SKM-1 treated with dmso at 0.1 percent for 144 hours (cell line): ENCODE measurements around the gene NANOG.
"Not testable (repeated sequence)": the region's sequence is repeated elsewhere in the genome, so short reads cannot be mapped to it uniquely, and the experiment has no call there.

ENCODE experiments used
- DNase-seq: peaks from one replicate; lab custom pipeline; 2025; ENCODE audit not compliant: unreplicated experiment; lab: John Stamatoyannopoulos, UW

Gene NANOG

DNA sequence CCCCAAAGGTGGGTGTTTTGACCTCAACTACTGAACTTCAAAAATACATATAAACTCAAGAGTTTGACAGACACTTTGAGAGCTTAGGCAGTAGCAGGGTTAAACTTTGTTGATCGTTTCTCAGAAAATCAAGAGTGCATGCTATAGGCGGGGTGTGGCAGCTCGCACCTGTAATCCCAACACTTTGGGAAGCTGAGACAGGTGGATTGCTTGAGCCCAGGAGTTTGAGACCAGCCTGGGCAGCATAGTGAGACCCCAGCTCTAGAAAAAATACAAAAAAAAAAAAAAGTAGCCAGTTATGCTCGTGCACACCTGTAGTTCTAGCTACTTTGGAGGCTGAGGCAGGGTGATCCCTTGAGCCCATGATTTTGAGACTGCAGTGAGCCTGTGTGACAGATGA lies 12.3 kb downstream of the NANOG start:
- no peak for DNase-seq

DNA sequence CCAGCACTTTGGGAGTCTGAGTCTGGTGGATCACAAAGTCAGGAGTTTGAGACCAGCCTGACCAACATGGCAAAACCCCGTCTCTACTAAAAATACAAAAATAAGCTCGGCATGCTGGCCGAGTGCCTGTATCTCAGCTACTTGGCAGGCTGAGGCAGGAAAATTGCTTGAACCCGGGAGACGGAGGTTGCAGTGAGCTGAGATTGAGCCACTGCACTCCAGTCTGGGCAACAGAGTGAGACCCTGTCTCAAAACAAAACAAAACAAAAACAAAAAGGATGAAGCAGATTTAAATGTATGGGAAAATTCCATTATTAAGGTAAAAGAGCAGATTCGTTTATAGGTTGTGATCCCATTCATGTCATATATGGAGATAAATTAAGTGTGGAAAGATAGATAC lies 17.1 kb downstream of the NANOG start:
- DNase-seq: not testable (repeated sequence)

DNA sequence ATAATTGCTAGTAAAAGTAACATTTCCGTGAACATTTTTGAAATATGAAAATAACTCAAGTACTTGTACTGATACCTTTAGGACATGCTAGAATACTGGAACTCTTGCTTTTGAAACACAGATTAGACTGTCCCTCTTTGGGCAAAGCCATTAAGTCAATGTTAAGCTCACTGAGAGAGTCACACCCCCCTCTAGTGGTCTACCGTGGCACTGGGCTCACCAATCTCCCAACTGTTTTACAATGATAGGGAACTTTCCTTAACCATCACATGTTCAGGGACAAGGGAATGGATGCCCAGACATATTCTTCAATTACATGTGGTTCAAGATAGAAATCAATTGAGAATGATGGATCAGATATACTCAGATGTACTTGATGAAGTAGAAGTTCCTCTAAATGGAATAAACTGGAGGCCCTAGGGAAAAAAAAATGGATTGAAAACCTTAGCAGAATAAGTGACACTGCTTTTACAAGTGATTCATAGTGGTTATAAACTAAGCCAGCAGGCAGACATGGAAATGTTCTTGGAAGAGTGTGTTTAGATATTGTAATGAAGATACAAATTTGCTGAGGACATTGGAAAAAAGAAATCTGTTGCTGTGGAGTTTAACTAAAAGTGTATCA lies 17.8 kb downstream of the NANOG start:
- DNase-seq: peak; percentile 30

GRCh38 chr12:7825754-7826153 lies 36.6 kb downstream of the NANOG start:
- DNase-seq: not testable (repeated sequence)

- not testable (repeated sequence) for DNase-seq
These were observed 40.5 kb downstream of the NANOG start for GRCh38 chr12:7829737-7830136.

GRCh38 chr12:7832059-7832696 lies 43.0 kb downstream of the NANOG start:
- DNase-seq: peak; percentile 49

- not testable (repeated sequence) for DNase-seq
These were observed 44.0 kb downstream of the NANOG start for GRCh38 chr12:7833201-7833600.

DNA sequence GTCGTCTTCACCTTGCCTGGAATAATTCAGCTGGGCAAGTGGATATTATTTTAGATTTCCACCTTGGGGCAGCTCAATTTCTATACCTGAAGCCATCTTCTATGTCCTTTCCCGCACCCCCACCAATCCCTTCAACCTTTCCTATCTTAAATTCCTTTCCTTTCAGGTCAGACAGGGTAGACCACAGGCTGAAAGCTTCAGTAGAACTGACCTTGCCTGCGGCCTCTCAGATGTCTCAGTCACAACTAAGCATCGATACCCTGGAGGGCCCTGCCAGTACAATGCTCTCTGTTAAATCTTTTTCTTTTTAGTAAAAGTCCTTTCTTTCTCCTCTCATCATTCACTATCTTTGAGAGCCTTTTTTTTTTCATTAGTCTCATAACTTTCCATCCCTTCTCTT lies 44.6 kb downstream of the NANOG start:
- no peak for DNase-seq

DNA sequence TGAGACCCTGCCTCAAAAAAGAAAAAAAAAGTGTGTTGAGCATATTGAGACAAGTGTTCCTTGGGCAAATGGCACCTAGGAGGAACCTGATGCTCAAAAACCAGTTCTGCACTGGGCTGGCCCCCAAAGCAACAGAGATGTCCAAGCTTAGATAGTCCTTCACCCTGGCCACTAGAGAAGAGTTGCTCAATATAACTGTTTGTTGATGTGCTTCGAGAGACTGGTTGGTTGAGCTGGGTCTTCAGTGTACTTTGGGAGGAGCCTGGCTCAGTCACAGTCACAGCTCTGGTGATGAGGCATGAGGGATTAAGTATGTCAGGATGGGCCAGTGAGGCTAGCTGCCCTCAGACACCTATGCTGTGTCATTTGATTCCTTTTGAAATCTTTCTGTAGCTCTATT lies 45.5 kb downstream of the NANOG start:
- no peak for DNase-seq

DNA sequence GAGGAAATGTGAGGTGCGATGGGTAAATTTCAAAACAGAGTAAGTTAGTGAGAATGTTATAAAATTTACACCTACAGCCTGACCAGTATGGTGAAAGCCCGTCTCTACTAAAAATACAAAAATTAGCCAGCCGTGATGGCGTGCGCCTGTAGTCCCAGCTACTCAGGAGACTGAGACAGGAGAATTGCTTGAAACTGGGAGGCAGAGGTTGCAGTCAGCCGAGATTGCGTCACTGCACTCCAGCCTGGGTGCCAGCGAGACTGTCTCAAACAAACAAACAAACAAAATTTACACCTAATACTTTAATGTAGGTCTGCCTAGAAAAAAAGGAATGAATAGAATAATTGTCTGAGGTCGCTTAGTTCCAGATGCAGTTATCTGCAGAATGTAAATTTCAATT lies 45.9 kb downstream of the NANOG start:
- DNase-seq: no peak

- no peak for DNase-seq
These were observed 46.6 kb downstream of the NANOG start for GRCh38 chr12:7835766-7836165.

GRCh38 chr12:7837366-7837765 lies 48.2 kb downstream of the NANOG start:
- DNase-seq: peak; percentile 52

DNA sequence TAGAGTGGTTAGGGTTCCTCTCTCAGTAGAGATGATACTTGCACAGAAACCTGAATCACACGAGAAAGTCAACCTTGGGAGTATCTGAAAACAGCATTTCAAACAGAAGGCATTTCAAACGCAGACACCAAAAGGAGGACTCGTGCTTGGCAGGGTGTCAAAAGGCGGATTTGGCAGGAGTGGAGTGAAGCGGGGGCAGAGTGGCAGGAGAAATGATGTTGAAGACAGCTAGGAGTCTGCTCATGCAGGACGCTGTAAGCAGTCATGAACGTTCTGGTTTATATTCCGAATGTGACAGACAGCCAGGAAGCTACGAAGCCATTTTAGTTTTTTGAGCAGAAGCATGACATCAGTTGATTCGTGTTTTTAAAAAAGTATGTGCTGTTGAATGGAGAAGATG lies 50.0 kb downstream of the NANOG start:
- DNase-seq: not testable (repeated sequence)

GRCh38 chr12:7839848-7840247 lies 50.6 kb downstream of the NANOG start:
- DNase-seq: not testable (repeated sequence)

DNA sequence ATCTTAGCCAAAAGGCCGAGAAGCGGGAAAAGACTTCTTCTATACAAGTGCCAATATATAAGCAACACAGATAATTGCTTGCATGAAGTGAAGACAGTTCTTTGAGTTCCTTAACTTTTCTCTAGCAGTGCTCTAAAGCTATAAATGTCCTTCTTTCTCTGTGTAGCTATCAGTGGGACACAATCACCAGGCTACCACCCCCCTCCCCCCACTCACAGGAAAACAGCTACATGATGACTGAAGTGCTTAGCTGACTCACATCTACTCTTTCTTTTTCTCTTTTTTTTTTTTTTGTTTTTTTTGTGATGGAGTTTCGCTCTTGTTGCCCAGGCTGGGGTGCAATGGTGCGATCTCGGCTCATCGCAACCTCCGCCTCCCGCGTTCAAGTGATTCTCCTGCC lies 53.2 kb downstream of the NANOG start:
- not testable (repeated sequence) for DNase-seq

DNA sequence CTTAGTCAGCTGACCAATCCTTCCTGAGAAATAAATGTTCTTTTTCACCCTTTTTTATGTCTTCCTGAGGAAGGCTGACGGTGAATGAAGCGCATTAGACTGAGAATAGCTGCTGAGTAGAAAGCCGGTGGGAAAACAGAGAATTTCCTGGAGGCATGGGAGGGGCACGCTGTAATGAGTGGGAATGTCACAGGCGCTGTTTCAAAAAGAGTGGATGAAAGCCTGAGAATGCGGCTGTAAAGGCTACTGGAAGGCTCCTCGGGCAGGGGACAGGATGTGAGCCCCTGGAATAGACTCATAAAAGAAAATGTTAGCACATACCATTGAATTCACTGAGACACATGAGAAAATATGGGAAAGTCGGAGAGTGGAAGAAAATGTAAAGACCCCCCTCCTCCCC lies 53.9 kb downstream of the NANOG start:
- not testable (repeated sequence) for DNase-seq

DNA sequence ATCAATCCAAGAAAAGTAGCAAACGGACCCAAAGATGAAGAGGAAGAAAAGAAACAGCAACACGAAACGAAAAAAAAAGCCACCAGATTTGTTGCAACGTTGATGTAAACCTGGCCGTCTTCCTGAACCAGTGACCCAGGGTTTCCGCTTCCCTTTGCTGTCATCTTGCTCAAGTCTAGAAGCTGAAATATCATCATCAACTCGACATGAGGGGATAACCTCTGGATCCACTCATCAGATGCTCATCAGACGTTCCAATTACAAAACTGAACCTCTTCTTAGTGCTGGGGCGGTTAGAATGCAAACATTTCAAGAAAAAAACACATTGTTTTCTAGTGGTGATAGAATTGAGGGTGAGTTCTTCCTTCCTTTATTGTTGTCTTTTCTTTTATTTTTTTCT lies 54.4 kb downstream of the NANOG start:
- not testable (repeated sequence) for DNase-seq

GRCh38 chr12:7844116-7844515 lies 54.9 kb downstream of the NANOG start:
- no peak for DNase-seq

- DNase-seq: not testable (repeated sequence)
These were observed 58.3 kb downstream of the NANOG start for GRCh38 chr12:7847226-7848097.

GRCh38 chr12:7848098-7848422 lies 58.9 kb downstream of the NANOG start:
- DNase-seq: not testable (repeated sequence)
